Stimulated activated CD8-positive, alpha-beta memory T cell treated with anti-CD3 and anti-CD28 coated beads, Interleukin-12 subunit alpha, Interleukin-12 subunit beta, amount 100 ng/mL, for 24 hours (primary cell): ENCODE results near the gene IL24.
"Not testable (repeated sequence)": the region's sequence is repeated elsewhere in the genome, so short reads cannot be mapped to it uniquely, and the experiment has no call there.

Source experiments
- DNase-seq: peaks from one replicate; pipeline ENCODE4 v3.0.0-alpha.2; 2020; ENCODE audit errors: extremely low read depth

IL24 gene

GRCh38 chr1:206897175-206897574 is at the start of gene IL24:
Gene IL24 (plus strand): TSS chr1:206897443. CDS start chr1:206897833, 390 bp downstream.
- no peak for DNase-seq

GRCh38 chr1:206847946-206848345 is 49.3 kb upstream of the IL24 start:
- DNase-seq = no peak

- no peak for DNase-seq
Measured at GRCh38 chr1:206850401-206850800, 46.8 kb upstream of the IL24 start.

- DNase-seq = no peak
Measured at GRCh38 chr1:206851341-206852010, 45.8 kb upstream of the IL24 start.

- DNase-seq = not testable (repeated sequence)
Measured at GRCh38 chr1:206852662-206853061, 44.6 kb upstream of the IL24 start.

GRCh38 chr1:206853696-206854095 is 43.5 kb upstream of the IL24 start:
- not testable (repeated sequence) for DNase-seq

GRCh38 chr1:206854401-206855129 is 42.7 kb upstream of the IL24 start:
- DNase-seq = no peak

- no peak for DNase-seq
Measured at GRCh38 chr1:206855859-206856258, 41.4 kb upstream of the IL24 start.

GRCh38 chr1:206856674-206857464 is 40.4 kb upstream of the IL24 start:
- no peak for DNase-seq

- DNase-seq = no peak
Measured at GRCh38 chr1:206859082-206859521, 38.1 kb upstream of the IL24 start.

- DNase-seq = no peak
Measured at GRCh38 chr1:206860165-206860564, 37.1 kb upstream of the IL24 start.

- no peak for DNase-seq
Measured at GRCh38 chr1:206863266-206863665, 34.0 kb upstream of the IL24 start.

GRCh38 chr1:206864939-206865671 is 32.1 kb upstream of the IL24 start, which contains the start of gene IL20:
Gene IL20 (plus strand): TSS chr1:206865623. CDS start chr1:206865853, 230 bp downstream.
- peak; percentile 54 for DNase-seq

GRCh38 chr1:206866062-206866461 is 31.2 kb upstream of the IL24 start:
- DNase-seq = no peak

GRCh38 chr1:206867239-206867638 is 30.0 kb upstream of the IL24 start:
- no peak for DNase-seq

GRCh38 chr1:206867716-206868115 is 29.5 kb upstream of the IL24 start:
- no peak for DNase-seq

GRCh38 chr1:206868264-206868663 is 29.0 kb upstream of the IL24 start:
- DNase-seq = no peak

GRCh38 chr1:206872139-206872538 is 25.1 kb upstream of the IL24 start:
- no peak for DNase-seq

- DNase-seq = no peak
Measured at GRCh38 chr1:206873603-206874188, 23.5 kb upstream of the IL24 start.

- DNase-seq = no peak
Measured at GRCh38 chr1:206875752-206876377, 21.4 kb upstream of the IL24 start.

- no peak for DNase-seq
Measured at GRCh38 chr1:206878456-206878855, 18.8 kb upstream of the IL24 start.
